GM21360 (cell line): ENCODE data around the gene CGN.
A peak's percentile ranks its signal among the peaks of the same experiment; 100 is the strongest.

Experiments
- ATAC-seq: cut with Tn5 transposase; IDR thresholded peaks from one replicate; pipeline ENCODE4 v1.9.1; 2021; ENCODE audit warnings: mild to moderate bottlenecking, moderate library complexity; ENCODE audit not compliant: unreplicated experiment

CGN gene

DNA sequence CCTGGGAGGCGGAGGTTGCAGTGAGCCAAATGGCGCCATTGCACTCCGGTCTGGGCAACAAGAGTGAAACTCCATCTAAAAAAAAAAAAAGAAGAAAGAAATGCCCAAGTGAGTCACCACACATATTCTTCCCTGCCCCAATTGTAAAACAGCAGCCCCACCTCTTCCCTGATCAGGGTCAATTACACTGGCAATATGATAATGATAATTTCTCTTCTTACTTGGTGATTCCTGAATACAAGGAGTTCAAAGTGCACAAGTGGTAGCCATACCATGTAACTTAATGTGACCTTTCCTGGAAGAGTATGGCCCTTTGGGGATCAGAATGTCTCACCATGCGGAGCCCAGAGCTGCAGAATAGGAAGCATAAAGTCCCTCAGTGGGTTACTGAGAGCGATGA is 11.8 kb upstream of the CGN start:
- no peak for ATAC-seq

DNA sequence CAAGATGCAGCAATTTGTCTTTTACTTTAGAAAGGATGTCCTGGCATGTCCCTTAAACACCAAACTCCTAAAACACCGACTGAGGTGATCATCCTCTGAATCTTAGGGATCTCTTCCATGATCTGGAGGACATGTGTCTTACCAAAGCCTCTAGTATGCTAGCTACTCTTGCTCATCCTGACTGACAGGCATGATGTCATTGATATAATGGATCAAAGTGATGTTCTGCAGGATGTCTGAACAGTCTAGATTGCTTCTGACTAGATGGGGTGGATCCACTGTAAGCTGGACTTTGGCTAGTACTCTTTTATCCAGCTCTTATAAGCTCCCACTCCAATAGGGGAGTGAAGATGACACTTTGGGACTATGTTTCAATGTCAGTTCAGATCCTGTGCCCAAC is 11.3 kb upstream of the CGN start:
- ATAC-seq, result no peak

DNA sequence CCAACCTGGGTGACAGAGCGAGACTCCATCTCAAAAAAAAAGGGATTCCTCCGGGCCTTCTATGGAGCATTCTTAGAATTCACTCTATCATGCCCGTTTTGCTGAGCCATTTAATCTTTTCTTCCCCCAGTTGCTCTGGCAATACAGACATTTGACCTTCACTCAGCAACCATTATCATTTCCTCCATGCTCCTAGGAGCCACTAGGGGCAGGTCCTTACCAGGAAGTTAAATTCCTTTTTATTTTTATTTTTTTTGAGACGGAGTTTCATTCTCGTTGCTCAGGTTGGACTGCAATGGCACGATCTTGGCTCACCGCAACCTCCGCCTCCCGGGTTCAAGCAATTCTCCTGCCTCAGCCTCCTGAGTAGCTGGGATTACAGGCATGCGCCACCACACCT is 9.7 kb upstream of the CGN start:
- no peak for ATAC-seq

DNA sequence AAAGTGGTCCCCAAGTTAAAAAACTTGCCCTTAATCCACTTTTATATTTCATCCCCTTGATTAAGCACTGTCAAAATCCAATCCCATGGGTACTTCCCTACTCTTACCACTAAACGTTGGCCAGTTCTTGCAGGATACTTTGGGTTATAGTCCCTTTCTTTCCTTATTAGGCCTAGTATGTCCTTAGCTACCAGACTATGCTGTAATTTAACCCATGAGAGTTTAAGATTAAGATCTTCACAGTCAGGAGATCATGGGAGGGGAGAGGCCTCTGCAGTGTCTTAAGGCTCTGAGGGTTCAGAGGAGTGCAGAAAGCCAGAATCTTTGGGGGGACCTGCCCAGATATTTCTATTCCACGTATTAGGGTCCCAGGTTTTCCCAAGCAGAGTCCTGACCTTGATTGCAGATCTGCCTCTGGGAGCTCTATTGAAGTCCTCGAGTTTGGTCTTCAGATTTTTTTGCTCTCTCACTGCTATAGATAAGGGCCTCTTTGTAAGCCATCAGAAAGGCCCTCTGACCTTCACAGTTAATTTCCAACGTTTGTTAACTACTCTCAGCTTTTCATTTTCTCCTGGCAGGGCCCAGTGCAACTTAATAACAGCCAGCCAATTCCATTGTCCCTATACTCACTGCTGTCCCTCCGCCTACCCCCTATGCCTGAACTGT is 9.0 kb upstream of the CGN start:
- no peak for ATAC-seq

DNA sequence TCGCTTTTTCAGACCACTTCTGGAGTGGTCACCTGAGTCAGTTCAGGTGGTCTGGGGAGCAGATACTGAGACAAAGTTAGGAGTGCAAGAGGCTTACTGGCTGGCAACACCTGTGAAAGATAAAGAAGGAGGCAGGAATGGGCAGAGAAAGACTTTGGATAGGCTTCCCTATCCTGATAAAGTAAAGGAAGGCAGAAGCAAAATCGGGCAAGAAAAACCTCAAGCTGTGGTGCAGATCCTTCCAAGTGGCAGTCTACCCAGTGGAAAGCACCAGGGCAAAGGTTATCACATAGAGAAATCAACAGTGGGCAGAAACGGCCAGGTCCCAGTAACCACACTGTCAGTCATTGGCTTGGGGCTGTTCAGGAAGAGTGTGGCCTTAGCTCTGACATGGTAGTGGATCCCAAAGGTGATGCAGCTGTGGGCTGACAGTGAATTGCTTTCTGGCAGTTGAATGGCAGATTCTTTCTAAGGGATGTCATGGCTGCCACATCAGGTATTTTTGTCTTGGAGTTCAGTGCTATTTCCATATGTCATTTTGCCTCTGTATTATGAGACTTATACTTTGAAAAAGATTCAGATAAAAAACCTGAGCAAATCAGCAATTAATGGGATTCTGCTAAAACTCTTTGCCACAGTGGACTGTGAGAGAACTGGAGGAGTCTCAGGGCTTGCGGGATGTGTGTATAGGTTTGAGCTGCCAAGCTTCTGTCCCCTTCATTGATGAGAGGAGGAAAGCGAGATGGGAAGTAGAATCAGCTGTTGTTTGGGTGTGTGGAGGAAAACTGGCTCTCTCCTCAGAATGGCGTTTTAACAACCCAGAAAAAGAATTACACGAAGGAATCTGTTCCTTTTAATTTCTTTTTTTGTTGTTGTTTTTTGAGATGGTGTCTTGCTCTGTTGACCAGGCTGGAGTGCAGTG is 8.1 kb upstream of the CGN start:
- no peak for ATAC-seq

DNA sequence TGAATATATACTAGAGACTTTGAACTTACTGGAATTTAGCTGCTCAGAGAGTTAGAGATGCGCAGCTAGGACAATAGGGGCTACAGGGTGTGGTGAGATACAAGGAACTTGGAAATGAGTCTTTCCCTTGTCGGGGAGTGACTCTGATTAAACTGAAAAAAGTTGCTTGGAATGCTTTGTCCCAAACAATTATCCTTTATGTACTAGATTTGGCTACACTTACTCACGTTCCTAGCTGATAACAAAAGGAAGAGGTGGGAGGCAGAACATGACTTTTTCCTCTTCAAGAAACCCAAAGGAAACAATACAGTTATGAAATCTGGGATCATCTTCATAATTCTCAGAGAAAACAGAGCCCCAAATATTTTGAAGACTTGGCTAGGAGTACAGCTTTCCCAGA is 6.9 kb upstream of the CGN start:
- no peak for ATAC-seq

DNA sequence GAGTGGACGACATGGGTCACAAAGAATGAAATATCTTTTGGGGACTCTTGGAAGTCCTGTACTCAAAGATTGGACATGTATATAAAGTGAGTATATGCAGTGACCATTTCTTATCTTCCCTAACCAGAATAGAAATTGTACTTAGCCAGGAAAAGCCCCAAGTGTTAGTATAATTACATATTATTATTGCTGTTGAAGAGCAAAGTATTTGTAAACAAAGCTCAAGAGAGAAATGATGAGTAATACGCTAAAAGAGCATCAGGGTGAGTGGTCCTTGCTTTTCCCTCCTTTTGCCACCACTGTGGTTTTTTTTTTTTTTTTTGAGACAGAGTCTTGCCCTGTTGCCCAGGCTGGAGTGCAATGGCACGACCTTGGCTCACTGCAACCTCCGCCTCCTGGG is 6.4 kb upstream of the CGN start:
- no peak for ATAC-seq

DNA sequence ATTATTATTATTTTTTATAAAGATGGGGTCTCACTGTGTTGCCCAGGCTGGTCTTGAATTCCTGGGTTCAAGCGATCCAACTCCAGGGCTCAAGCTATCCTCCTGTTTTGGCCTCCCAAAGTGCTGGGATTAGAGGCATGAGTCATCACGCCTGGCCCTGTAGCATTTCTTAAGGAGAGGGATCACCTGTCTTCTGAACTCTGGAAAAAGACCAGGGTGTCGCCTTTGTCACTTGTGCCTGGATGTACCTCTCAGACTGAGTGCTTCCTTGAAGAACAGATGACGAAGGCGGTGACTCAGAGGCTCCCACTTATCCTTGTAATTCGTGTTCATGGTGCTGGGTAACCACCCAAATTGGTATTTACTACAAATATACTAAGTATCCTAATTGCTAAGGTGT is 2.4 kb upstream of the CGN start:
- ATAC-seq, result no peak

DNA sequence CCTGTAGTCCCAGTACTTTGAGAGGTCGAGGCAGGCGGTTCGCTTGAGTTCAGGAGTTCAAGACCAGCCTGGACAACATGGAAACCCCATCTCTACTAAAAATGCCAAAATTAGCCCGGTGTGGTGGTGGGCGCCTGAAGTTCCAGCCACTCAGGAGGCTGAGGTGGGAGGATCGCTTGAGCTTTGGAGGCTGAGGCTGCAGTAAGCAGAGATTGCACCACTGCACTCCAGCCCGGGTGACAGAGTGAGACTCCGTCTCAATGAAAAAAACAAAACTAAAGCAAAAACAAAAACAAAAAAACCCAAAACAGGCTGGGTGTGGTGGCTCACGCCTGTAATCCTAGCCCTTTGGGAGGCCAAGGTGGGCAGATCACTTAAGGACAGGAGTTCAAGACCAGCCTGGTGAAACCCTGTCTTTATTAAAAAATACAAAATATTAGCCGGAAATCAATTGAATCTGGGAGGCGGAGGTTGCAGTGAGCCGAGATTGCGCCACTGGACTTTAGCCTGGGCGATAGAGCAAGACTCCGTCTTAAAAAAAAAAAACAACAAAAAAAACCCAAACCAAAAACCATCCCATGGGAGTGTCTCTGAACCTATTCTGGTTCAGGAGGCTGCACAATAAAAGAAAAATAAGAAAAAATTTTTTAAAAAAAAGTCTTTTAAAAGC is 1.7 kb upstream of the CGN start:
- ATAC-seq, result no peak

DNA sequence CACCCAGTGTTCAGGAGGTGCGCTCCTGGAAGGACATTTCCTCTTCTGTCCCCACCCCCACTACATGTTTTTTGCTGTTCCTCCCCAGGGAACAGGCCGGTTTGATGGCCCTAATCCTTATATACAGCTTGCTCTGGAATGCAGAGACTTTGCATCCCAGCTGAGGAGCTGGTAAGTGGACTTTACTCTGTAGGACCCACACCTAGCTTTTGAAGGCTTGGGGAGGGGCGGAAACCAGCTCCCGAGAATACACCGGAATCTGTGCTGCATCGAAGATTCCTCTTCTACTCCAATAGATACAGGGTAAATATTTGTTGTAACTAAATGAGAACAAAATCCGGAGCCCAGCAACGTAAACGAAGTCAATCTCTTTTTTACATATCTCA is 1.2 kb upstream of the CGN start:
- no peak for ATAC-seq

DNA sequence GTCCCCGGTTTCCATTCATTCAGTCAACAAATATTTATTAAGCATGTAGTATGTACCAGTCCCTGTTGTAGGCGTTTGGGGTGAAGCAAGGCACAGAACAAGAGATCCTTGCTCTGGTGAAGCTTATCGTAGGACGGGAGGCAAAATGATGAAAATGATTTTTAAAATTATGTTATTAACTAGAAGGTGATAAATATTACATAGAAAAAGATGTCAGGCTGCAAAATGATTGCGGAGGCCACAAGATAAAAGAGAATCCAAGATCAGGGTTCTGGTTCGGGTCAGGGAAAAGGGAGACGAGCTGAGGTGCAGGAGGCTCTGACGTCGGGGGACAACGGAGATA is 602 bp upstream of the CGN start:
- ATAC-seq, result no peak

DNA sequence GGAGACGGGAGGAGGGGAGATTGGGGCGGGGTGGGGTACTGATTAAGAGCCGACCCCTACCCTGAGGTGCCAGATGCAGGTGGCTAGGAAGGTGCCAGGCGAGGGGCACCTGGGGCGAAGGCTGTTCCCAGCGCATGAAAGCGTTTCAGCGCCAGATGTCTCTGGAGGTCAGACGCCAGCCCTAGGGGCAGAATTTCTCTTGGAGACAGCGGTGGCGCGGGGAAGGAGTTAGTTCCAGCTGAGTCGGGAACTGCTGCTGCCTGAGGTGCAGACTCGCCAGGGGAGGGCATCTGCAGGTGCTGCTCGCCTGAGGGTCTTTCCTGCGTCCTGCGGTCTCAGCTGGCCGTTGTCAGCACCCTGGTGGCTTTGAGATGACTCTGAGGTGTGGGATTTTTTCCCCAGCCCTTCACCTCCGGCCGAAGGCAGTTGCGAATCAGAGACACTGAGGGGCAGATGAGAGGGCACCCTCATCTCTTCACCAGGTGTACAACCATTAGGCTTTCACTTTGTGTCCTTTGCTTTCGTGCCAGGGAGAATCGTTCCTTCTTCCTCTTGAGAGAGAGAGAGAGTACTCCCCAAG is 539 bp downstream of the CGN start:
- ATAC-seq, result peak; percentile 17

DNA sequence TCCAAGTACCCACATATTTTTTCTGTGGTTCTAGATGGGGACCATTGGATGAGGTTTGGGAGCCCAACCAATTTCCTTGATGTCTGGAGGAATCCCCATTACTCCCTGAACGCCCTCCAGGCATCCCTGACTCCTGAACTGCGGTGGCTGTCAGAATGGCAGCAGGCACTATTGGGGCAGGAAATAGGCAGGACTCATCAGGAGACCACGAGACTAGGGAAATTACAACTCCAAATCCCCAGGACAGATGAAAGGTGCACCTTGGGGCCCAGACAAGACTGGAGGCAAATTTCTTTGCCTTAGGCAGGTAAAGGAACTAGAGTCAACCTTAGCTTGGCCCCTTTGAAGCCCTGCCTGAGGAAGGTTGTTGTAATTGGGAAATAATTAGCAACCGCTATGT is 1.1 kb downstream of the CGN start:
- ATAC-seq, result no peak

DNA sequence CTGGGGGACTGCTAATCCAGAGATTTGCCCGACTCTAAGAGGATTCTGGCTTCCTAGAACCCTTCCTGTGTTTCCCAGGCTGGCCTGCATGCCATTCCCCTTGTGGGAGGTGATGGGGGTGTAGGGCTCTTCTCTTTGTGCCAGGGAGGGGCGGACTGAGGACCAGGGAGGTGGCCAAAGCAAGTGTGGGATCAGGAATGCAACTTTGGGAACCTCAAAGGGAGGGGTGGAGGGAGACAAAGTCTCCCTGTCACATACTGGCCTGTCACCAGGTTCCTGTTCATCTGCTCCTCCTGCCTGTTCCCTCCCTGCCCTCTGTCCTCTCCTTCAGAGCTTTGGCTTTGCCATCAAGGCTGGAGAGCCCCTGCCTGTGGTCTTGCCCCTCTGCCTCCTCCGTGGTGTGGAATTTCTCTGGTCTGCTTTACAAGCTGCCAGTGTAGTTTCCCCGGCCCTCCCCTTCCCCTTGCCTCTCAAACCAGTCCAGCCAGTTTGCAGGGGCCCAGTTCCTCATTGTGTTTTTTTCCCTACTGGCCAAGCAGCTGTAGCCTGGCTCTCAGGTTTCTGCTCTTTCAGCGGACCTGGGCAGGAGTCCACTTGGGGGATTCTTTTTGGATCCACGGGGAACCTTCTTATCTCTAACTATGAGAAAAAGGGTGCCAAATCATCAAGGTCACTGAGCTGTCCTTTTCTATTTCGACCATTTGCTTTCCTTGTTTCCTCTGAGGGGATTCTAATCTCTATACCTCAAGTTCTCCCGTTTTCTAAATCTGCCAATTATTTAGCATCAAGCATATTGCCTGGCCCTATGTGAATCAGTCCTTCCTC is 1.8 kb downstream of the CGN start:
- ATAC-seq, result no peak

DNA sequence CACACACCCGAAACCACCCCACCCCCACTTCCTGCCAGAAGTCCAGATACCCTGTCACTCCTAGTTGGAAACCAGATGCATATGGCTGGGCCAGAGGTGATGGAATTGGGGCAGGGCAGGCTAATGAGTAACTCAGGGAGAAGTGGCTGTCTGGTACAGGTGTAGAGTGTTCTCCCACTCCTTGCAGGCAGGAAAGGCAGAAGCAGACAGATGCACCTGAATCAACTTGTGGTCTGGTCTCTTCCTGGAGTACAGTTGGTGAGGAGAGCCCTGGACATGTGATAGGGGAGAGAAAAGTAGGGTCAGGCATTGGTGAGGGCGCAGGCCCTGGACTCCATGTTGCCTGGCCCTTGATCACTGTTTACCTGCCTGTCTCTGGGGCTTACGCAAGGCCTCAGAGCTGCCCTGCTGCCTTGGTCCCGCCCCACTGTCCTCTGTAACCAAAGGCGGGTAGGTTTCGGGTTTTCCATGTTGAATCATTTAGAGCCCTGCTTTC is 2.5 kb downstream of the CGN start:
- no peak for ATAC-seq

DNA sequence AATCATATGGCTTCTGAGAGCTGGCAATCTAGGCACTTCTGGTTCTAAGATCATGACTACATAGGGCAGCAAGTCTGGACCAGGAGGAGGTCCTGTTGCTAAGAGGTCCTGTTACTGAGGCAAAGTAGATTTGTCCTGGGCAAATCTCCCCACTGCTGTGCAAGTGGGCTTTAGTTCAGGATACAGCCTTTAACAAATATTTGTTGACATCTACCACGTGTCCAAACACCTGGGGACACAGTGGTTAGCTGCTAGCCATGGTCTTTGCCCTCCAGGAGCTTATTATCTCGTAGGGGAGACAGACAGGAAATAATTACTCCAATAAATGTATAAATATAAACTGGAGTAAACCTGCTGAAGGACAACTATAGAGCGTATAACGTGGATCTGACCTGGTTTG is 3.2 kb downstream of the CGN start:
- no peak for ATAC-seq

DNA sequence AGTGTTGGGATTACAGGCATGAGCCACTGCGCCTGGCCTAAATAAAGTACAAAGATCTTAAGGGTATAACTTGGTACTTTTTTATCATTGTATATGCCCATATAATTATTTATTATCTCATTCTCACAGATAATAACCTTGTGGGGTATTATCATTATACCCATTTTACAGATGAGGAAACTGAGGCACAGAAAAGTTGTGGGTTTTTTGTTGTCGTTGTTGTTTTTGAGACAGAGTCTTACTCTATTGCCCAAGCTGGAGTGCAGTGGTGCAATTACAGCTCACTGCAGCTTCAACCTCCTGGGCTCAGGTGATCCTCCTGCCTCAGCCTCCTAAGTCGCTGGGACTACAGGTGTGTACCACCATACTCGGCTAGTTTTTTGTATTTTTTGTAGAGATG is 4.1 kb downstream of the CGN start:
- no peak for ATAC-seq

DNA sequence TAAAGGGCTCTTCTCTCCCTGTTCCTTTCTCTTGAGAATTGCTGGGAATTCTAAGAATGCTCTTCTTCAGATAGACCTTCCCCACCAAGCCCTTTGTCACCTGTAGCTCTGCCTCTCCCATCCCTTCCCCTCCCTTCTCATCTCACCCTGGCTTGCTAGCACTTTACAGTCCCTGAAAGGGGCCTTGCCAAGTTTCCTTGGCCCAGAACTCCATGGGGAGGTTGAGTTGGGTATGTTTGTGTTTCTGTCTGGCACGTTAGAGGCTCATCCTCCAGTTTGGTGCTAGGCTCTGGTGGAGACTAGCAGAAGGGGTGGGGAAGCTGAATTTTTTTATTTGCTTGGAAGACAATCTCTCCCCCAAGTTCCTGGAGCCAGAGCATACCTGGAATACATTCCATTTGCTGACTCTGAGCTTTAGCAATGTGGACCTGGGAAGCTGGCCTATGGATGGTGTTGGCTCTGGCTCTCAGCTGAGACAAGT is 4.9 kb downstream of the CGN start:
- ATAC-seq, result no peak

DNA sequence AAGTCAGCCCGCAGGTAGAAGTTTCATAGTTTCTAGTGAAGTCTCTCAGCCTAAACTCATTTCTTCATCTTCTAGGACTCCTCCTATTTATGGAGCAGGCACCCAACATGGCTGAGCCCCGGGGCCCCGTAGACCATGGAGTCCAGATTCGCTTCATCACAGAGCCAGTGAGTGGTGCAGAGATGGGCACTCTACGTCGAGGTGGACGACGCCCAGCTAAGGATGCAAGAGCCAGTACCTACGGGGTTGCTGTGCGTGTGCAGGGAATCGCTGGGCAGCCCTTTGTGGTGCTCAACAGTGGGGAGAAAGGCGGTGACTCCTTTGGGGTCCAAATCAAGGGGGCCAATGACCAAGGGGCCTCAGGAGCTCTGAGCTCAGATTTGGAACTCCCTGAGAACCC is 7.2 kb downstream of the CGN start:
- ATAC-seq, result no peak

DNA sequence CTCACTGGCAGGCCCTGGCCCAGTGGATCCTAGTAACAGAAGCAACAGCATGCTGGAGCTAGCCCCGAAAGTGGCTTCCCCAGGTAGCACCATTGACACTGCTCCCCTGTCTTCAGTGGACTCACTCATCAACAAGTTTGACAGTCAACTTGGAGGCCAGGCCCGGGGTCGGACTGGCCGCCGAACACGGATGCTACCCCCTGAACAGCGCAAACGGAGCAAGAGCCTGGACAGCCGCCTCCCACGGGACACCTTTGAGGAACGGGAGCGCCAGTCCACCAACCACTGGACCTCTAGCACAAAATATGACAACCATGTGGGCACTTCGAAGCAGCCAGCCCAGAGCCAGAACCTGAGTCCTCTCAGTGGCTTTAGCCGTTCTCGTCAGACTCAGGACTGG is 7.7 kb downstream of the CGN start:
- no peak for ATAC-seq

DNA sequence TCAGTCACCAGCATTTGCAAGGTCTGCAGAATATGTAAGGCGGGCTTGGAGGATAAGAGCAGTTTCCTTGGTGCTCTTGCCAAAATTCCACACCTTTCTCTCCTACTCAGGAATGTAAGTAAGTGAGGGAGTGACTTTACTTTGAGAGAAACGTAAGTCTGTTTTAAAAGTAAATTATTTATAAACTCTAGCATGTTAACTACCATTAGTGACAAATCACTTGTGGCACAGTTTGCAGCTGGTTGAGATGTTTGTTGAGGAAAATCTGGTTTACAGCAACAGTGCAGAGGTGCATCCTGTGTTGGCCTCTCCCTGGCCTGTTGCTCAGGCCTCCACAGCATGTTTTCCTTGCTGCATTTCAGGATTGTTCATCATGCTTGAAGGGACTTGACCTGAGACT is 8.5 kb downstream of the CGN start:
- no peak for ATAC-seq
